DMS79 (cell line): ENCODE results near the gene WDR86.
A peak's percentile ranks its signal among the peaks of the same experiment; 100 is the strongest.

Experiments used
- DNase-seq: peaks from one replicate; lab custom pipeline; 2025; lab: John Stamatoyannopoulos, UW

WDR86 gene

DNA sequence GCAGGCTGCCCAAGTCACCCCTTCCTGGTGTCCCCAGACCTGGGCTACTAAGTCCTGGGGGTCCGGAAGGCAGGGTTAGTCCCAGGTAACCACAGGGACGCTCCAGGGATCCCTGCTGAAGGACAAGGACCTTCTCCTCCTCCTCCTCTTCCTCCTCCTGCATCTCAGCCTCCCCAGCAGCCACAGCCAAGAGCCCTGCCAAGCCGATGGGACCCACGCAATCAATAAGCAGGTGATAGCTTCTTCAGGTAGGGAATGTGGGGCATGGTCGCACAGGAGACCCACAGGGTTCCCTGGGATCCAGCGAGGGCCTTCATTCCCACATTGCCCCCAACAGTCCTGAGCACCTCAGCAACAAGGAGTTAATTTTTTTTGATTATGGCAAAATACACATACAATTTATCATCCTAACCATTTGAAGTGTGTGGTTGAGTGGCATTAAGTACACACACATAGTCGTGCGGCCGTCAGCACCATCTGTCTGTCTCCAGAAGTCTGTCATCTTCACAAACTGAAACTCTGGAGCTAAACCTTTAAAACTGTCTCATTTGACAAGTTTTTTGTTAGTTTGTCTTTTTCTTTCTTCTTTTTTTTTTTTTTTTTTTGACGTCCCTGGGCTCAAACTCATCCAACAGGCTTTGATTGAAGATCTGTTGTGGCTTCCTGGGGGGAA is 18.0 kb upstream of the WDR86 start:
- no peak for DNase-seq

DNA sequence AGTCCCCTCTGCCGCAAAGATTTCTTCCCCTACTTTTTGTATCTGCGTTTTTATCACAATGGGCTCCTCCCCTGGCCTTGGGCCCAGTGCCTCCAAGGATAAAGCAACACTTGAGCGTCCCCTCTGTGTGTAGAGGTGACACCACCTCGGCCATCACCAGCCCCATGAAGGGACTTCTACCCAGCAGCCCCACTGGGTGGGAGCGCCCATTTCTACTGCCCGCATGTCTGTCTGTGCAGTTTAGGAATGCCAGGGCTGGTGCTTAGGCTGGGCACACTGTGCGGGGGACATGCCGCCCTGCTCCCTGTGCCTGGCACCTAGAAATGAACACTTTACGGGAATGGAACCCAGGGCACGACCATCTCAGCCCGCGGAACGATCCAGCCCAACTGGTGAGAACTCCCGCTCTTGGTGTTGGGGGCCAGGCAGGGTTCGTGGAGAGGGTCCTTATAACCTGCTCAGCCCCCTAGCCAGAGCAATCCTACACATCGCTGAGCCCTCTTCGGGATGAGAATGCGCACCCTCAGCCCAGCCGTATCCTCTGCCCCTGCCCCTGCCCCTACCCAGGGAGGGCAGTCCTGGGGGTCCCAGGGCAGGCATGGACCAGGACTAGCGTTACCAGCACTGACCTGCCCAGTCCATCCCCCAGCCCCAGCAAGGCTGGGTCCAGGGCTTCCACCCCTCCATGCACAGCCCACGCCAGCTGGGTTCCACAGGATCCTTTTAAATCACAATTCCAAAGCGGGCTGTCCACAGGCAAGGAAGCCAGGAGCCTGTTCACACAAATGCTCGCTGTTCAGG is 17.3 kb upstream of the WDR86 start:
- DNase-seq: no peak

DNA sequence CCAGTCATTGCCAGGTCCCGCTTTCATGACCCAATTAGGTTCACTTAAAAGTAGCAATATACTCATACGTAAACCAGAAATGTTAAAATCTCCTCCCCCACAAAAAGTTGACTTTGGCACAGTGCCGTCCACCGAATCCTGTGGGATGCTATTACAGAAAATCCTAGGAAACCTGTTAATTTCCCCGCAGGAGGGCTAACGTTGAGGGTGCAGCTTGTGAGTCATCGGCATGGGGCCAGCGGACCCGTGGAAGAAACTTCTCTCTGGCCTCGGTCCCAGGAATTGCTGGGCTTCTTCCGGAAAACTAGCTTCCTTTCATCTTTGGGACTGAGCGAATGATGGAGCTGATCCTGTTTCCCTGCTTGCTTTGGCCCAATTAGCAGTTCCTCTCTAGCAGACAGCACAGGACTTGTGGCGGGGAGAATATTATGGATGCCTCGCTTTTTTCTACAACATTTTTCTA is 16.6 kb upstream of the WDR86 start:
- DNase-seq: no peak

GRCh38 chr7:151425670-151426440 is 16.0 kb upstream of the WDR86 start:
- no peak for DNase-seq

DNA sequence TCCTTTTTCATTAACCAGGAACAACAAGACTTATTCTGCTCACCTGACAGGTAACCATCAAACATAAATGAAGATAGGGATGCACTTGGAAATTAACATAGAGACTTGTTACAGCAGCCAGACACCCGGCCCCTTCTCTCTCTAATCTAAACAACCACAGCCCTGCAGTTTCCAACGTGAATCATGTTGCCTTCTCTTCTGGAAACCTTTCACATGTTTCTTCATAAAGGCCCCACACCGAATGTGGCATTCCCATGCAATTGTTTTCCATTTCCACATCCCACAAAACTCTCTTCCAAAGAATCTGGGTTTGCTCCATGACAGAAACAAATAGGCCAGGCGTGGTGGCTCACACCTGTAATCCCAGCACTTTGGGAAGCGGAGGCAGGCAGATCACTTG is 15.0 kb upstream of the WDR86 start:
- no peak for DNase-seq

- DNase-seq: no peak
These were observed 14.1 kb upstream of the WDR86 start for GRCh38 chr7:151423936-151424335.

- DNase-seq: no peak
These were observed 13.4 kb upstream of the WDR86 start for GRCh38 chr7:151423226-151423625.

DNA sequence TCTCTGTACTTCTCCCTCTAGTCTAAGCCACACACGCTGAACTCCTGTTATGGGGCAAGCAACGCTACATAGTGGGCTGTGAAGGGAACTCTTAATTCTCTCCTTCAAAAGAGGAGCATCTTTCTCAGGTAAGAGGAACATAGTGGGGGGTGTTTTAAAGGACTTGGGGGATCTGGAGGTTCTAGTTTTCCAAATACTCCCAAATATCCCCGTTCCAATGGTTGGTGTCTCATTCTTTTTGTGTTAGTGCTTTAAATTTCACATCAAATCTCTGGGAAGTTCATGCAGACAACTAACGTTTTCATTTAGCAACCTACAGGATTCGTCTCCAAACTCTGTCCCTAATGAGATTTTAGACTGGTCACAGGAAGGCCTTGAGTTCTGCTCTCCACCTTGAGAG is 12.4 kb upstream of the WDR86 start:
- no peak for DNase-seq

GRCh38 chr7:151420144-151420543 is 10.3 kb upstream of the WDR86 start:
- DNase-seq: no peak

GRCh38 chr7:151416941-151417315 is 7.1 kb upstream of the WDR86 start:
- DNase-seq: no peak

DNA sequence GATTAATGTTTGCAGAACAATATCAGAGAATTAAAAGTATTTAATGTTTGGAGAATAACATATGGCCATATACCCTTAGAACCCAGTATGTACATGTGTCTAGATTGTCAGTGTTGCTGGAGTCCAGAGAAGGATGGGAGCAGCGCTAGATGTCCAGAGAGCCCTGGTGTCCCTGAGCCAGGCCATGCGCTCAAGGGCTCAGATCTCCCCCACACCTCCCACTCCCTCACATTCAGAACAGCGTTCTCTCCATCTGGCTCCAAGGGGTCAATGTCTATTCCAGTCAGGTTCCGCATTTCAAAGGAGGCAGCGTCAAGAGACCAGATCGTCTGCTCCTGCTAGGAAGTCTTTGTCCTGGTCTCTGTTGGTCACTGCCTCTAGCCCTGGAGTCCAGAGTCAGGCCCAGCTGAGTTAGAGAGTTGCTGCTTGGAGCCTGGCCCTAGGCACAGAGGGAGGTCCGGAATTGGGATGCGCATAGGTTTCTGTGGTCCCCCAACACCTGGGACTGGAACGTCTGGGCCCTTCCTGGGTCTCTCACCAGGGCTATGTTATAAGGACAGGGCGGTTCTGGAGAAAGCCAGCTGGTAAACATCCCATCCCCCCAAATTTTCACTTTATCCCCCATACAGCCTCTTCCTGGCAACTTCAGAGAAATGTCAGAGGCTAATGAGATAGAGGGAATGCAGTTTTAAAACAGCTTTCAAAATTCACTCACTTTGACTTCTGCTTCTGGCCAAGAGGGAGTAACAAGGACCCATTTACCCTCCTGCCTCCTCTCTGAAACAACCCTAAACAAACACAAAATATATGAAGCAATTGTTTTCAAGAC is 6.5 kb upstream of the WDR86 start:
- DNase-seq: no peak

DNA sequence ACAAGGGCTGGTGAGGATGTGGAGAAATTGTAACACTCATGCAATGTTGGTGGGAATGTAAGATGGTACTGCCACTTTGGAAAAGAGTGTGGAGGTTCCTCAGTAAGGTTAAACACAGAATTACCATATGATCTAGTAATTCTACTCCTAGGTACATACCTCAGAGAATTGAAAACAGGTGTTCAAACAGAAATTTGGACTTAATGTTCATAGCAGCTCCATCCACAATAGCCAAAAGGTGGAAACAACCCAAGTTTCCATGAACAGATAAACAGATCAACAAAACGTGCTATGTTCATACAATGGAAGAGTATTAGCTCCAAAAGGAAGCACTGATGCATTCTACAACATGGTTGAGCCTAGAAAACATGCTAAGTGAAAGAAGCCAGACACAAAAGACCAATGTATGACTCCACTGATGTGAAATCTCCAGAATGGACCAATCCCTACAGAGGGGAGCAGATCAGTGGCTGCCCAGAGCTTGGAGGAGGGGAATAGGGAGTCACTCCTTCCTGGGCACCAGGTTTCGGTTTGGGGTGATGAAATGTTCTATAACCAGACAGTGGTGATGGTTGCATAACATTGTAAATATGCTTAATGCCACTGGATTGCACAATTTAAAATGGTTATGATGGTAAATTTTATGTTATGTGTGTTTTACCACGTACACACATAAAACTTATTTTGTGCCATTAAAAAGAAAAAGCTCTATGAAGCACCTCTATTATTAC is 5.7 kb upstream of the WDR86 start:
- DNase-seq: no peak

- no peak for DNase-seq
These were observed 3.4 kb upstream of the WDR86 start for GRCh38 chr7:151413241-151413640.

DNA sequence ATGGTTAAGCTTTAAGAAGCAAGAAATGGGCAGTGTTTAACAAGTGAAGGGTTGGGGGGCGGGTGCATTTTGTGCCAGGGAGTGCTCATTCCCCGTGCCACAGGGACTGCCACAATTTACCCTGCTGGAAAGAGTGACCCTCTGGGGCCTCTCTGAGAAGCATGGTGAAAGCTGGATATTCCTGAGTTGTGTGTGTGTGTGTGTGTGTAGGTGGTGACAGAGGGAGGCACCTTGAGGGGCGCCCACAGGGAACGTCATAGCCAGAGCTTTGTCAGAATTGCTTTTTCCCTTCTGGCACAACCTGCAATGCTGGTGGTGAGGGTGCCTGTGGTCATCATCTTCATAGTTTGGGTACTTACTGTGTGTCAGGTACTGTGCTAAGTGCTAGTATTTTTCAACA is 2.5 kb upstream of the WDR86 start:
- no peak for DNase-seq

DNA sequence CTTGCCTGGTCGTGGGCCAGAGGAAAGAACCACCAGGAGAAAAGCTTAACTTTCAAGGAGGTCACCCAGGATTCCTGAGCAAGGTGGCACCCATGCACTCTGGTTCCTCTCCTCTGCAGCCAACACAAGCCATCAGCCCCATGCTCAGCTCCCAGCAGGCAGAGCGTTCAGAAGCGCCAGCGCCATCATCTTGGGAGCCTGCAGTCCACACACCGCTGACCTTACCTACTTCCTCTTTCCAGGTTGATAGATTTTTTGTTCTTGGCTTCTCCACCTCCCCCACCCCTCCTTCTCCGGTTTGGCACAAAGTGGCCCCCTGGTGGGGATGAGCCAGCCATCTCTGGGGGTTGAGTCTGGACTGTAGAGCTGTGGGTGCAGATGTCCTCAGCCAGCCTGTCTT is 1.7 kb upstream of the WDR86 start:
- DNase-seq: no peak

GRCh38 chr7:151410405-151411390 is 860 bp upstream of the WDR86 start:
- DNase-seq: no peak

DNA sequence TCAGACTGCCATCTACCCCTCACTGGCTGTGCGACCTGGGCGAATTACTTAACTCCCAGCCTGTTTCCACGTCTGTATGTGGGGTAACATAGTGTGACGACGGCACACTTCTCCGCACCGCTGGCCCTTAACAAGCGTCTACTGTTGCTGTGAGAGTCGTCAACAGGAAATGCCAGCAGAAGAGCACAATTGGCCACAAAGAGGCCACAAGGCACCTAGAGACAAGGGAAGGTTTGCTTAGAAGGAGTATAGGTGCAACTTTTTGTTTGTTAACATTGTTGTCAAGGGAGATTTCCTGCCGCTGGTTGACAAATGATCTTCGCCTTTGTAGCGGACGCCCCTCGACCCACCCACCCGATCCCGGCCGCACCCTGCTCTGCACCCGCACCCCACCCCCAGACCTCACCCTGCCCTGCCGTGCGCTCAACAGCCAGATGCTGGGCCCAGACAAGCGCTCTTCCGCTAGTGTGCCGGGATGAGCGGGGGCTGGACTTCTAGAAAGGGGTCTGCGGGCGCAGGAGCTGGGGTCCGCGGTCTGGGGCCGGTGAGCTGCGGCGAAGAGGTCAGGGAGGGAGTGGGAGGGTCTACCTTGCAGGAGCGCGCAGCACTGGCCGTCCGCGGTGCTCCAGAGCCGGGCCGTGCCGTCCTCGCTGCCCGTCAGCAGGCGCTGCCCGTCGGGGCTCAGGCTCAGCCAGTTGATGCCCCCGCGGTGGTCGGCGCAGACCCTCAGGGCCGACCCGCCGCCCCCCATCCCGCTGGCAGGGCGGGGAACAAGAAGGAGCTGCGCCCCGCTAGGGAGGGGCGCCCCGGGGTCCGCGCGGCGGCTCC is 785 bp downstream of the WDR86 start:
- DNase-seq: peak; percentile 34

GRCh38 chr7:151408498-151408838 is 1.4 kb downstream of the WDR86 start:
- DNase-seq: no peak

DNA sequence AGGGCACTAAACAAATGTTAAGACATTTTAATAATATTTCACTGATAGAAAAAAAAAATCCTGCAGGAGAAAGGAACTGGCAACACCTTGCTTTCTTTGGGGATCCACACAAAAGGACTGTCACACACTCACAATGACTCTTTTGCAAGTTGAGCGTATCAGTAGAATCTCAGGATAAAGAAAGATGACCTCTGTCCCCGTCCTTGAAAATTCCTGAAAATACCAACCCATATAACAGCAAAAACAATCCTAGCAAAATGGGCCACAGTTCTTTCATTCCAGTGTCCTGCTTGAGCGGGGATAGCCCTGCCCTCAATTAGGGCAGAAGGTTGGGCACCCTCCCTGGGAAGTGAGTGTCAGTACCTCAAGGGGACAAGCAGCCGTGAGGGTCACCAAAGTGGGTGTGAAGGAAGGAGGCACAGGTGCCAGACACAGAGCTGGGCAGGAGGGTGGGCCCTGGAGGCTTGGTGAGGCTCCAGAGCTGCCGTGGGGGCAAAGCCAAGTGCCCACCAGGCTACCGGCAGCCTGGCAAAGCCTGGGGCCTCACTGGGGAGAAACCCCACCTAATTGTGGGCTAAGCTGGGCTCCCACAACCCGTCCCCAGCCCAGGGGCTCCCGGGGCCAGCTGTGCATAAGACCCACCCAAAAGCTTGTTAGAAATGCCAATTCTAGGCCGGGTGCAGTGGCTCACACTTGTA is 2.8 kb downstream of the WDR86 start:
- no peak for DNase-seq
